Activated T-helper 1 cell treated with anti-CD3 and anti-CD28 coated beads, Interleukin-12 subunit alpha, Interleukin-12 subunit beta, Interleukin-2, Interleukin-4 antibody, amounts not matched to agents 30 ng/mL and 10 ng/mL and 1 ng/mL, durations not matched to agents 14 hours and 24 hours and 36 hours (primary cell): ENCODE measurements around the gene OR2AJ1. TPM values are rescaled to one million over a fixed set of nuclear protein-coding genes. Genes with fewer than 3 reads are reported as not detected.

ENCODE experiments used
- total RNA-seq: library from RNA; stranded (reverse); gene quantifications from 2 replicates; pipeline ENCODE4 v1.2.3, GENCODE V29; 2022

Gene OR2AJ1
- total RNA-seq, 1 donor from 2014 or later: not detected

Other genes with a start within 250 kb of the OR2AJ1 start
- not detected in 2 replicates for gene OR13G1, start 245.2 kb upstream of the OR2AJ1 start, total RNA-seq
- gene OR6F1, start 208.2 kb upstream of the OR2AJ1 start, total RNA-seq: not detected in 2 replicates
- gene OR14K1, start 186.3 kb upstream of the OR2AJ1 start, total RNA-seq: not detected in 2 replicates
- not detected in 2 replicates for gene OR14A2, start 176.7 kb upstream of the OR2AJ1 start, total RNA-seq
- gene OR1C1, start 164.3 kb upstream of the OR2AJ1 start, total RNA-seq: not detected in 2 replicates
- not detected in 2 replicates for gene OR14A16, start 100.8 kb upstream of the OR2AJ1 start, total RNA-seq
- gene OR11L1, start 83.0 kb upstream of the OR2AJ1 start, total RNA-seq: not detected in 2 replicates
- 0.32 and 0.36 TPM in 2 replicates for gene TRIM58, start 67.7 kb upstream of the OR2AJ1 start, total RNA-seq
- gene OR2W3, start 29.3 kb upstream of the OR2AJ1 start, total RNA-seq: 0.22 TPM in 1 of 2 replicates, not detected in the other
- gene OR2T8, start 4.6 kb upstream of the OR2AJ1 start, total RNA-seq: not detected in 2 replicates
- 0.21 TPM in 1 of 2 replicates, not detected in the other for gene OR2L8, start 24.0 kb downstream of the OR2AJ1 start, total RNA-seq
- gene OR2AK2, start 40.3 kb downstream of the OR2AJ1 start, total RNA-seq: not detected in 2 replicates
- not detected in 2 replicates for gene OR2L5, start 88.8 kb downstream of the OR2AJ1 start, total RNA-seq
- gene OR2L2, start 105.2 kb downstream of the OR2AJ1 start, total RNA-seq: 0.07 and 0.08 TPM in 2 replicates
- gene OR2L3, start 121.9 kb downstream of the OR2AJ1 start, total RNA-seq: not detected in 2 replicates
- gene OR2L13, start 170.3 kb downstream of the OR2AJ1 start, total RNA-seq: not detected in 2 replicates
- not detected in 2 replicates for gene OR2M5, start 220.3 kb downstream of the OR2AJ1 start, total RNA-seq
- gene OR2M2, start 249.9 kb downstream of the OR2AJ1 start, total RNA-seq: not detected in 2 replicates